NCI-H1105 (cell line): ENCODE data around the gene CD109.

Experiments used
- DNase-seq: peaks from one replicate; lab custom pipeline; 2025; lab: John Stamatoyannopoulos, UW

The CD109 gene

GRCh38 chr6:73858376-73858775 is 162.4 kb downstream of the CD109 start:
- no peak for DNase-seq

- no peak for DNase-seq
Measured at GRCh38 chr6:73860303-73860702, 164.3 kb downstream of the CD109 start.

GRCh38 chr6:73866305-73866704 is 170.3 kb downstream of the CD109 start:
- no peak for DNase-seq

- DNase-seq: no peak
Measured at GRCh38 chr6:73867411-73867810, 171.4 kb downstream of the CD109 start.

GRCh38 chr6:73870907-73871306 is 174.9 kb downstream of the CD109 start:
- no peak for DNase-seq

- no peak for DNase-seq
Measured at GRCh38 chr6:73873081-73873480, 177.1 kb downstream of the CD109 start.
